KMS-11 (cell line): ENCODE results near the gene PEMT.

ENCODE experiments used
- H2AFZ ChIP-seq: fragments of 200-600 bp; sonication (generic); 2 replicates; pipeline ENCODE4 v1.6.1; 2016; ENCODE audit warnings: antibody characterized with exemption, mixed run types, low read depth
- H3K27ac ChIP-seq: fragments of 200-600 bp; sonication (generic); 2 replicates; pipeline ENCODE4 v1.6.1; 2016; ENCODE audit warnings: mild to moderate bottlenecking, mixed run types
- H3K27me3 ChIP-seq: fragments of 200-600 bp; sonication (generic); 2 replicates; pipeline ENCODE4 v1.6.1; 2017; ENCODE audit warnings: mild to moderate bottlenecking, low read depth, mixed run types, moderate library complexity; ENCODE audit not compliant: insufficient read depth
- H3K36me3 ChIP-seq: fragments of 200-600 bp; sonication (generic); 2 replicates; pipeline ENCODE4 v1.6.1; 2017; ENCODE audit warnings: mild to moderate bottlenecking, mixed run types; ENCODE audit not compliant: insufficient read depth
- H3K4me1 ChIP-seq: fragments of 200-600 bp; sonication (generic); 2 replicates; pipeline ENCODE4 v1.6.1; 2016; ENCODE audit warnings: mild to moderate bottlenecking, low read depth, mixed run types; ENCODE audit not compliant: poor library complexity, severe bottlenecking
- H3K4me2 ChIP-seq: fragments of 200-600 bp; sonication (generic); 2 replicates; pipeline ENCODE4 v1.7.0; 2016; ENCODE audit warnings: mild to moderate bottlenecking, mixed run types
- H3K4me3 ChIP-seq: fragments of 200-600 bp; sonication (generic); IDR thresholded peaks from 2 replicates; pipeline ENCODE4 v1.6.1; 2017; ENCODE audit warnings: low read depth, low read length, mixed read lengths; ENCODE audit not compliant: insufficient read depth
- H3K79me2 ChIP-seq: fragments of 200-600 bp; sonication (generic); 2 replicates; pipeline ENCODE4 v1.6.1; 2016; ENCODE audit warnings: low read depth, mixed run types; ENCODE audit not compliant: insufficient read depth
- H3K9ac ChIP-seq: fragments of 200-600 bp; sonication (generic); 2 replicates; pipeline ENCODE4 v1.6.1; 2016; ENCODE audit warnings: mild to moderate bottlenecking, mixed run types
- H4K20me1 ChIP-seq: fragments of 200-600 bp; sonication (generic); 2 replicates; pipeline ENCODE4 v1.6.1; 2016; ENCODE audit warnings: mild to moderate bottlenecking, mixed run types; ENCODE audit not compliant: insufficient read depth
- CTCF ChIP-seq: fragments of 200-600 bp; sonication (generic); conservative IDR thresholded peaks from 2 replicates; pipeline ENCODE4 v1.6.1; 2017; ENCODE audit warnings: low read depth, mild to moderate bottlenecking, antibody characterized with exemption, low read length, moderate library complexity, mixed read lengths

The PEMT gene

GRCh38 chr17:17462048-17462824 lies 129.3 kb downstream of the PEMT start:
- TF ChIP-seq CTCF: no peak
- Histone ChIP-seq H3K27me3 (no peaks in the 10 kb centered on the region), H4K20me1 (no peaks in the 10 kb centered on the region), H3K27ac (no peak overlapping the region), H2AFZ (no peak overlapping the region), H3K79me2 (no peaks in the 10 kb centered on the region), H3K9ac (no peak overlapping the region), H3K4me2 (no peak overlapping the region), H3K36me3 (no peaks in the 10 kb centered on the region), H3K4me3 (no peak overlapping the region), H3K4me1 (no peaks in the 10 kb centered on the region)

GRCh38 chr17:17460038-17460437 lies 131.5 kb downstream of the PEMT start:
- Histone ChIP-seq H3K79me2 (no peaks in the 10 kb centered on the region), H3K4me3 (no peak overlapping the region), H3K4me1 (no peaks in the 10 kb centered on the region), H4K20me1 (no peaks in the 10 kb centered on the region), H3K4me2 (no peak overlapping the region), H2AFZ (no peak overlapping the region), H3K36me3 (no peaks in the 10 kb centered on the region), H3K27ac (no peak overlapping the region), H3K9ac (no peak overlapping the region), H3K27me3 (no peaks in the 10 kb centered on the region)
- no peak for TF ChIP-seq CTCF

GRCh38 chr17:17457680-17458079 lies 133.8 kb downstream of the PEMT start:
- no peak for TF ChIP-seq CTCF
- Histone ChIP-seq H2AFZ (no peak overlapping the region), H3K4me3 (no peak overlapping the region), H3K4me1 (no peaks in the 10 kb centered on the region), H3K4me2 (no peak overlapping the region), H3K27me3 (no peaks in the 10 kb centered on the region), H4K20me1 (no peaks in the 10 kb centered on the region), H3K9ac (no peak overlapping the region), H3K79me2 (no peaks in the 10 kb centered on the region), H3K36me3 (no peaks in the 10 kb centered on the region), H3K27ac (no peak overlapping the region)

GRCh38 chr17:17456251-17456650 lies 135.3 kb downstream of the PEMT start:
- no peak overlapping the region for H3K4me3 ChIP-seq
- no peaks in the 10 kb centered on the region for H3K36me3 ChIP-seq
- H3K27me3 ChIP-seq: no peaks in the 10 kb centered on the region
- H3K4me2 ChIP-seq: no peak overlapping the region
- H2AFZ ChIP-seq: no peak overlapping the region
- no peaks in the 10 kb centered on the region for H3K79me2 ChIP-seq
- no peak for TF ChIP-seq CTCF
- H3K27ac ChIP-seq: no peak overlapping the region
- H4K20me1 ChIP-seq: no peaks in the 10 kb centered on the region
- H3K9ac ChIP-seq: no peak overlapping the region
- H3K4me1 ChIP-seq: no peaks in the 10 kb centered on the region
